ENCODE measurements around the gene RPN1. TPM values are rescaled to one million over a fixed set of nuclear protein-coding genes. Genes with fewer than 3 reads are reported as not detected.
"Not testable (repeated sequence)": the region's sequence is repeated elsewhere in the genome, so short reads cannot be mapped to it uniquely, and the experiment has no call there.

The RPN1 gene
- total RNA-seq, 2 donors from 2014 or later = 179 to 205 TPM

DNA sequence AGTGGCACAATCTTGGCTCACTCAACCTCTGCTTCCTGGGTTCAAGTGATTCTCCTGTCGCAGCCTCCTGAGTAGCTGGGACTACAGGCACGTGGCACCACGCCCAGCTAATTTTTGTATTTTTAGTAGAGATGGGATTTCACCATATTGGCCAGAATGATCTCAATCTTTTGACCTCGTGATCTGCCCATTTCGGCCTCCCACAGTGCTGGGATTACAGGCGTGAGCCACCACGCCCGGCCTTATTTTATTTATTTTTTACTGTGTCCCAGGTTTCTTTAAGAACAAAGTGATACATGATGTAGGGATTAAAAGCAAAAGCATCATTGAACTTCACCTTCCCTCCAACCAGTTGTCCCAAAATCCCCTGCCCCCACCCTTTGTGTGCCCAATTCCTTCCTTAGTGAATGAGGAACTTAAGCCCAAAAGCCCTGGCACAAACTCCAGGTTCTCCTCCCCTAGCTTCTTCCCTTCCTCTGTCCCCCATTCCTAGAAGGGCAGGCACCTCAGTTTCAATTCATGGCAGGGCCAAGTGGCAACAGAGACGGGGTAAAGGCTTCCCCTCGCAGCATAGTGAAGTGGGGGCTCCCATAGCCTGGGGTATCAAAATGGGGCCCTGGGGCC lies 23.7 kb upstream of the RPN1 start:
- peaks cover 13 to 22% of the 10 kb centered on the region in 2 donors for H3K27me3 Mint-ChIP-seq
- peaks cover 7 to 10% of the 10 kb centered on the region in 2 donors for H3K4me1 Mint-ChIP-seq (ENCODE audit: low read depth in 2 of 2)
- H3K36me3 Mint-ChIP-seq = no peaks in the 10 kb centered on the region
- peak overlapping the region; percentile 79 to 90 for H3K27ac Mint-ChIP-seq
- no peaks in the 10 kb centered on the region for H3K9me3 Mint-ChIP-seq
- ATAC-seq (no peak), DNase-seq (ENCODE audit: low spot score) (no peak)
- peak overlapping the region; percentile 69 for H3K4me3 Mint-ChIP-seq

DNA sequence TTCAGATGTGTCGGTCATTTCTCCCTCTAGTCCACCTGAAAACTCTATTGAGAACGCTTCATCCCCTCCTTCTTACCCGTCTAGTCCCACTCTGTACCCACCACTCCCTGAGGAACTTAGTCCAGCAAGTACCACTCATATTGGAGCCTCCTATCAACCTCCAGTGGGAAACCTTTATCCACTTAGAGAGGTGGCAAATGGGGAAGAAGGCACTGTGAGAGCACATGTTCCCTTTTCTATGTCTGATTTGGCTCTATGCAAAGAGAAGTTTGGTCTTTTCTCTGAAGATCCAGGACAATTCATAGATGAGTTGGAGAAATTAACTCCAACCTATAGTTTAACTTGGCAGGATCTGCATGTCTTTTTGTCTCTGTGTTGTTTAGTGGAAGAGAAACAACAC lies 17.0 kb upstream of the RPN1 start:
- Mint-ChIP-seq H3K36me3 (no peaks in the 10 kb centered on the region), H3K4me1 (ENCODE audit: low read depth in 2 of 2) (no peaks in the 10 kb centered on the region), H3K4me3 (no peak overlapping the region), H3K9me3 (no peaks in the 10 kb centered on the region), H3K27ac (no peak overlapping the region), H3K27me3 (peaks cover 25 to 26% of the 10 kb centered on the region in 2 donors)
- ATAC-seq = no peak
- no peak for DNase-seq (ENCODE audit: low spot score)

DNA sequence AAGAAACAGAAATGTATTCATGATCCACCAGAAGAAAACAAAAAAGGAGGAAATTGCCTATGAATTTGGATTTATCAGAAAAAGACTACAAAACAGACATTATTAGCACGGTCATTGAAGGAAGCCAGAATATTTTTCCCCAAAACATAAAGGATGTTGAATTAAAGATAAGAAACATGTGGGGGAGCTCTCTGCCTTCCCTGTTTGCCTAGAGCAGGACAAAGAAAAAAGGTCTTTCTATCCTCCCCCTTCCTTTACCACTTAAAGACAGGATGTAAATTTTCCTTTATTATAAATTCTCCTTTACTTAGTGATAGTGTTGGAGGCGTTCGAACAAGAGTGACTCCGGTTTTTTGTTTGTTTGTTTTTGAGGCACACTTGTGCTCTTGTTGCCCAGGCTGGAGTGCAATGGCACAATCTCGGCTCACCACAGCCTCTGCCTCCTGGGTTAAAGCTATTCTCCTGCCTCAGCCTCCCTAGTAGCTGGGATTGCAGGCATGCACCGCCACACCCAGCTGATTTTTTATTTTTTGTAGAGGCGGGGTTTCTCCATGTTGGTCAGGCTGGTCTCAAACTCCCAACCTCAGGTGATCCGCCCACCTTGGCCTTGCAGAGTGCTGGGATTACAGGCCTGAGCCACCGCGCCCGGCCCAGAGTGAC lies 14.9 kb upstream of the RPN1 start:
- no peaks in the 10 kb centered on the region for H3K36me3 Mint-ChIP-seq
- H3K27ac Mint-ChIP-seq = no peak overlapping the region
- H3K4me1 Mint-ChIP-seq (ENCODE audit: low read depth in 2 of 2) = no peaks in the 10 kb centered on the region
- H3K9me3 Mint-ChIP-seq = no peaks in the 10 kb centered on the region
- H3K4me3 Mint-ChIP-seq = no peak overlapping the region
- ATAC-seq (no peak), DNase-seq (ENCODE audit: low spot score) (no peak)
- peaks cover 18 to 19% of the 10 kb centered on the region in 2 donors for H3K27me3 Mint-ChIP-seq

DNA sequence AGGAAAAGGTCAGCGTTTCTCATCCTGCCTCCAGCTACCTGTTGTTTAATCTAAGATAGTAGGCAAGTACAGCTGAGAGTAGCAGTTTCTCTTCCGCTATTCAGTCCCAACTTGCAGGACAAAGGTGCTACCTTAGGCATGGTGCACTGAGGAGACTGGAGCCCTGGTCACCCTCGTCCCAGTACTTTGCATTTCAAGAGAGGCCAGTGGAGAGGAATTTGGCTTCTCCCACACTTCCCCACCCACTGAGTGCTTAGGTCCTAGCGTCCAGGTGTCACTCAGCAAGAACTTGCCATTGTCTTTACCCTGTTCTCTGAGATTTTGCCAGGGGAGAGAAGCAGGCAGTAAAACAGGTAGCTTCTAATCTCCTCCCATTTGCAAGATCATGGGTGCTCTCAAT lies 12.5 kb upstream of the RPN1 start:
- Mint-ChIP-seq H3K36me3 (no peaks in the 10 kb centered on the region), H3K27me3 (peaks cover 16 to 17% of the 10 kb centered on the region in 2 donors), H3K4me3 (no peak overlapping the region), H3K9me3 (no peaks in the 10 kb centered on the region), H3K27ac (no peak overlapping the region), H3K4me1 (ENCODE audit: low read depth in 2 of 2) (no peaks in the 10 kb centered on the region)
- ATAC-seq = no peak
- DNase-seq (ENCODE audit: low spot score) = no peak

- H3K36me3 Mint-ChIP-seq = no peaks in the 10 kb centered on the region
- H3K27ac Mint-ChIP-seq = no peak overlapping the region
- H3K27me3 Mint-ChIP-seq = peaks cover 0 to 3% of the 10 kb centered on the region in 2 donors
- no peak for DNase-seq (ENCODE audit: low spot score)
- H3K9me3 Mint-ChIP-seq = no peaks in the 10 kb centered on the region
- H3K4me1 Mint-ChIP-seq (ENCODE audit: low read depth in 2 of 2) = peaks cover 9% of the 10 kb centered on the region in 2 donors
- peak overlapping the region; percentile 20 for H3K4me3 Mint-ChIP-seq
- ATAC-seq = no peak
Measured at GRCh38 chr3:128655531-128655930, 4.9 kb upstream of the RPN1 start.

DNA sequence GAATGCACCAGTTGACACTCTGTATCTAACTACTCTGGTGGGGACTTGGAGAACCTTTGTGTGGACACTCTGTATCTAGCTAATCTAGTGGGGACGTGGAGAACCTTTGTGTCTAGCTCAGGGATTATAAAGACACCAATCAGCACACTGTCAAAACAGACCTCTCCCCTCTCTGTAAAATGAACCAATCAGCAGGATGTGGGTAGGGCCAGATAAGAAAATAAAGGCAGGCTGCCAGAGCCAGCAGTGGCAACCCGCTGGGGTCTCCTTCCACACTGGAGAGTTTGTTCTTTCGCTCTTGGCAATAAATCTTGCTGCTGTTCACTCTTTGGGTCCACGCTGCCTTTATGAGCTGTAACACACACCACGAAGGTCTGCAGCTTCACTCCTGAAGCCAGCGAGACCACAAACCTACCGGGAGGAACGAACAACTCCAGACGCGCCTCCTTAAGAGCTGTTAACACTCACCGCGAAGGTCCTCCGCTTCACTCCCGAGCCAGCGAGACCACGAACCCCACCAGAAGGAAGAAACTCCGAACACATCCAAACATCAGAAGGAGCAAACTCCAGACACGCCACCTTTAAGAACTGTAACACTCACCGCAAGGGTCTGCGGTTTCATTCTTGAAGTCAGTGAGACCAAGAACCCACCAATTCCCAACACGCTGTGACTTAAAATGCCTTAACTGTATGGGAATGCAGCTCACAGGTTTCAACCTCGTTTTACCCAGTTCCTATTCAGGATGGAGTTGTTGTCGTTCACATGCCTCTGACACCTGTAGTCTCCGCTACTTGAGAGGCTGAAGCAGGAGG lies 3.6 kb upstream of the RPN1 start:
- Mint-ChIP-seq H3K4me1 (ENCODE audit: low read depth in 2 of 2) (peaks cover 10 to 16% of the 10 kb centered on the region in 2 donors), H3K4me3 (peak overlapping the region; percentile 91), H3K27ac (peak overlapping the region in 1 of 2 donors; percentile 72)
- not testable (repeated sequence) for ATAC-seq; DNase-seq (ENCODE audit: low spot score); H3K36me3 Mint-ChIP-seq; H3K9me3 Mint-ChIP-seq; H3K27me3 Mint-ChIP-seq

- not testable (repeated sequence) for H3K27me3 Mint-ChIP-seq; H3K9me3 Mint-ChIP-seq; ATAC-seq; H3K36me3 Mint-ChIP-seq; DNase-seq (ENCODE audit: low spot score)
- Mint-ChIP-seq H3K4me3 (peak overlapping the region; percentile 91), H3K27ac (peak overlapping the region in 1 of 2 donors; percentile 72), H3K4me1 (ENCODE audit: low read depth in 2 of 2) (peaks cover 17 to 23% of the 10 kb centered on the region in 2 donors)
Measured at GRCh38 chr3:128653383-128653992, 2.9 kb upstream of the RPN1 start.

GRCh38 chr3:128648940-128649663 lies 1.5 kb downstream of the RPN1 start:
- Mint-ChIP-seq H3K36me3 (peaks cover 6% of the 10 kb centered on the region), H3K4me3 (peak overlapping the region; percentile 88), H3K4me1 (ENCODE audit: low read depth in 2 of 2) (peaks cover 22 to 31% of the 10 kb centered on the region in 2 donors), H3K27ac (peak overlapping the region; percentile 80), H3K27me3 (no peaks in the 10 kb centered on the region), H3K9me3 (no peaks in the 10 kb centered on the region)
- ATAC-seq (no peak), DNase-seq (ENCODE audit: low spot score) (no peak)

DNA sequence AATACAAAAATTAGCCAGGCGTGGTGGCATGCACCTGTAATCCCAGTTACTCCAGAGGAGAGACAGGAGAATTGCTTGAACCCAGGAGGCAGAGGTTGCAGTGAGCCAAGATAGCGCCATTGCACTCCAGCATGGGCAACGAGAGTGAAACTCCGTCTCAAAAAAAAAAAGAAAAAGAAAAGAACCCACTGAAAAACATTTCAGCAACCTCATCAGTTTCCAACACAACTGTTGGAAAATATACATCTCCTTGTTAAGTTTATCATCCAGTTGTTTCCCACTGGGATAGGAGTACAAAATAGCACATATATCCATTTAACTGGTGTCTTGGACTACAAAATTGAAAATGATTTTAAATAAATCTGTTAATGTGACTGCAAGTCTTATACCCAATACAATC lies 2.2 kb downstream of the RPN1 start:
- Mint-ChIP-seq H3K4me3 (peak overlapping the region; percentile 88), H3K9me3 (no peaks in the 10 kb centered on the region), H3K36me3 (peaks cover 6% of the 10 kb centered on the region), H3K27ac (peak overlapping the region; percentile 80), H3K4me1 (ENCODE audit: low read depth in 2 of 2) (peaks cover 21 to 27% of the 10 kb centered on the region in 2 donors), H3K27me3 (no peaks in the 10 kb centered on the region)
- DNase-seq (ENCODE audit: low spot score) (no peak), ATAC-seq (no peak)

DNA sequence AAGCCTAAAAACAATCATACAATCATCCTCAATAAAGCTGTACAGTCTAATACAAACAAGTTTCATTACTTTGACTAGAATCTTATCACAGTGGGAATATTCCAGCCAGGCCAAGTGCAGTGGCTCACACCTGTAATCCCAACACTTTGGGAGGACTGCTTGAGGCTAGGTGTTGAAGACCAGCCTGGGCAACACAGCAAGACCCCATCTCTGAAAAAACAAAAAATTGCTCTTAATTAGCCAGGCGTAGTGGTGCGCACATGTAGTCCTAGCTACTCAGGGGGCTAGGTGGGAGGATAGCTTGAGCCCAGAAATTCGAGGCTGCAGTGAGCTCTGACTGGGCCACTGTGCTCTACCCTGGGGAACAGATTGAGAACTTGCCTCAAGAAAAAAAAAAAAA lies 3.3 kb downstream of the RPN1 start:
- no peaks in the 10 kb centered on the region for H3K27me3 Mint-ChIP-seq
- no peaks in the 10 kb centered on the region for H3K9me3 Mint-ChIP-seq
- no peak for DNase-seq (ENCODE audit: low spot score)
- no peak overlapping the region for H3K4me3 Mint-ChIP-seq
- H3K4me1 Mint-ChIP-seq (ENCODE audit: low read depth in 2 of 2) = peaks cover 23 to 29% of the 10 kb centered on the region in 2 donors
- H3K36me3 Mint-ChIP-seq = peaks cover 8% of the 10 kb centered on the region
- H3K27ac Mint-ChIP-seq = no peak overlapping the region
- ATAC-seq = no peak

GRCh38 chr3:128634075-128634611 lies 16.5 kb downstream of the RPN1 start:
- H3K27ac Mint-ChIP-seq = no peak overlapping the region
- no peak for ATAC-seq

GRCh38 chr3:128632301-128632700 lies 18.3 kb downstream of the RPN1 start:
- Mint-ChIP-seq H3K4me1 (ENCODE audit: low read depth in 2 of 2) (peaks cover under 1 to 7% of the 10 kb centered on the region in 2 donors), H3K27ac (no peak overlapping the region), H3K36me3 (peaks cover 13% of the 10 kb centered on the region), H3K27me3 (no peaks in the 10 kb centered on the region), H3K9me3 (no peaks in the 10 kb centered on the region), H3K4me3 (no peak overlapping the region)
- ATAC-seq (no peak), DNase-seq (ENCODE audit: low spot score) (no peak)

More at GRCh38 chr3:128634075-128634611, 16.5 kb downstream of the RPN1 start:
- DNase-seq (ENCODE audit: low spot score) = no peak
- H3K4me1 Mint-ChIP-seq (ENCODE audit: low read depth in 2 of 2) = peaks cover 8 to 11% of the 10 kb centered on the region in 2 donors
- H3K36me3 Mint-ChIP-seq = peaks cover 21% of the 10 kb centered on the region
- H3K9me3 Mint-ChIP-seq = no peaks in the 10 kb centered on the region
- no peak overlapping the region for H3K4me3 Mint-ChIP-seq
- H3K27me3 Mint-ChIP-seq = no peaks in the 10 kb centered on the region

DNA sequence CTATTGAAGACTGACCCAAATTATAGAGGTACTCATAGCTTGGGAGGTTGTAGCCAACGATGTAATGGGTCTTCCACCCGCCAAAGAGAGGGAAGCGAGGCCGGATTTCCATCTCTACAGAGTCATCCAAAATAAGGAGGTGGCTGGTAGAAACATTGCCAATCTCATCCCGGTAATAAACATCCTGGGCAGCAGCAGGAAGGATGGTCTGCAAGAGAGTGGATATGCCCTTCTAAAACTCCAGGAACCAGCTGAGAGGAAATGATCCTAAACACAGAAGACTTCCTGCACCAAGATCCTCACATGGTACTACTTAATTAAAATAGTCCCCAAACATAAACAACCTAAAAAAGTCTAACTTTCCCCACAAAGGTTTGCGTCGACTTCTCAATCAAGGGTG lies 20.7 kb downstream of the RPN1 start:
- H3K9me3 Mint-ChIP-seq = no peaks in the 10 kb centered on the region
- peak overlapping the region in 1 of 2 donors; percentile 27 for H3K27ac Mint-ChIP-seq
- H3K4me1 Mint-ChIP-seq (ENCODE audit: low read depth in 2 of 2) = peaks cover 0 to 14% of the 10 kb centered on the region in 2 donors
- no peaks in the 10 kb centered on the region for H3K27me3 Mint-ChIP-seq
- peaks cover 27% of the 10 kb centered on the region for H3K36me3 Mint-ChIP-seq
- ATAC-seq (no peak), DNase-seq (ENCODE audit: low spot score) (no peak)
- H3K4me3 Mint-ChIP-seq = no peak overlapping the region
